Measurements from ENCODE around the gene FGB.
"Not testable (repeated sequence)": the region's sequence is repeated elsewhere in the genome, so short reads cannot be mapped to it uniquely, and the experiment has no call there.

FGB gene

DNA sequence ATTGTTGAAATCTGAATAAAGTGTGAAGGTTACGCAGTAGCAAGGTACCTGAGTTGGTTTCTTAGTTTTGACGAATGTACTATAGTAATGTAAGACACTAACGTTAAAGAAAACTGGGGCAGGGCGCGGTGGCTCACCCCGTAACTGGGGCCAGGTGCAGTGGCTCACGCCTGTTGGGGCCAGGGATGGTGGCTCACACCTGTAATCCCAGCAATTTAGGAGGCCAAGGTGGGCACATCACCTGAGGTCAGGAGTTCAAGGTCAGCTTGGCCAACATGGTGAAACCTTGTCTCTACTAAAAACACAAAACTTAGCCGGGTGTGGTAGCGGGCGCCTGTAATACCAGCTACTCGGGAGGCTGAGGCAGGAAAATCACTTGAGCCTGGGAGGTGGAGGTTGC lies 34.5 kb downstream of the FGB start:
- DNase-seq (ENCODE audit: low read depth) = not testable (repeated sequence)

DNA sequence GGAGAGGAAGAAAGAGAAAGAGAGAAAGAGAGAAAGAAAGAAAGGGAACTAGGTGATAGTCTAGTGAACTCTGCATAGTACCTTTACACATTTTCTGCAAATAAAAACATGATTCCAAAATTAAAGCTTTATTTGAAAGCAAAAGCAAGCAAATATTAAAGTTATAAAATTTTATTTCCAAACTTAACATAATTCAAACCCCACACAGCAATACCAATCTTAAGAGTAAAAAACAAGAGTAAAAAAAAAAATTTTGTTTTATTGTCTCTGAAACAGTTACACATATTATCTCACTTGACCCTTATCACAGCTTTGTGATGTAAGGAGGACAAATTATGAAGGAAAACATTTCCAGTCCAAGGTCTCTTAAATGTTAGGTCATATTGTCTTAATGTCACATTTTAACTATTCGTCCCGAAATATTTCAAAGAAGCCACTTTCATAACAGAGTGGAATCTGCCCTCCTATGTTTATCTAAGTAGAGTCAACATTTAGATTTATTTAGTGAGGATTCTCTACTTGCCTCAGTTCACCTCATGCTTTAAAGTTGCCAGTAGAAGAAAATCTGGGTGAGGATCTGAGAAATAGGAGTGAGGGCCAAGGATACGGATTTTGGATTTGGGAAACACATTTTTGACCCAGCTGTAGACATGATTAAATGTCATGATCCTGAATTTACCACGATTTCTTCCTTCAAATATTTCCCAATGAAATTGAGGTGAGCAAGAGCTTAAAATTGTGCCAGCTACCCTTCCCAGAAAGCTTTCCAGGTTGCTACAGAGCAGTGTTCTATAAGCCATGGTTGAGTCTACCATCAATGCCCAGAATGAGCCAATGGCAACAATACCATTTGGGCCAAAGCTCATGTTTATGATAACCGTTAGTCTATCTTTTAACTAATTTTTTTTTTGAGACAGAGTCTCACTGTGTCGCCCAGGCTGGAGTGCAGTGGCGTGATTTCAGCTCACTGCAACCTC lies 35.3 kb downstream of the FGB start:
- no peak for DNase-seq (ENCODE audit: low read depth)

DNA sequence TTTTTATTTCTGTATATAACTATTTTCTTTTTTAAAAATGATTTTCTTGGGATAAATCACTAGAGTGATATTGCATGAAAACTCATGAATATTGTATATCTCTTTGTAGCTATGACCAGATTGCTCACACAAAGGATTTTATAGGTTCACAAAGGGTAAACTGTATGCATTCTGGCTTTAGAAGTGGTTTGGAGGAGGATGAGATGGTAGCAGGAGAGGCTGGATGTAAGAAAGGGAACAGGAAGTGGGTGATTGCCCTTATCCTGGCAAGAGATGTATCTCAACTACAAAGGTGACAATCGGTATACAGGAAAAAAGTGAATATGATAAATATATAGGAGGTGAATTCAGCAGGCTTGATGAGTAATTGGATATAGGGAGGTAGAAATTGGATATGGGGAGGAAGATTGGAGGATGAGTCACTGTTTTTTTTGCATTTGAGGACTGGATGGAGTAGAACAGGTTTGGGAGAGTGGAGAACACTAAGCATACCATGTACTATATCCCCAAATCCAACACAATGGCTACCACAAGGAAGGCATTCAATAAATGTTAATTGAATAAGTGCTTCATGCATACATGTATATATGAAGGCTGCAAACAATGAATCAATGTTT lies 39.7 kb downstream of the FGB start:
- no peak for DNase-seq (ENCODE audit: low read depth)

DNA sequence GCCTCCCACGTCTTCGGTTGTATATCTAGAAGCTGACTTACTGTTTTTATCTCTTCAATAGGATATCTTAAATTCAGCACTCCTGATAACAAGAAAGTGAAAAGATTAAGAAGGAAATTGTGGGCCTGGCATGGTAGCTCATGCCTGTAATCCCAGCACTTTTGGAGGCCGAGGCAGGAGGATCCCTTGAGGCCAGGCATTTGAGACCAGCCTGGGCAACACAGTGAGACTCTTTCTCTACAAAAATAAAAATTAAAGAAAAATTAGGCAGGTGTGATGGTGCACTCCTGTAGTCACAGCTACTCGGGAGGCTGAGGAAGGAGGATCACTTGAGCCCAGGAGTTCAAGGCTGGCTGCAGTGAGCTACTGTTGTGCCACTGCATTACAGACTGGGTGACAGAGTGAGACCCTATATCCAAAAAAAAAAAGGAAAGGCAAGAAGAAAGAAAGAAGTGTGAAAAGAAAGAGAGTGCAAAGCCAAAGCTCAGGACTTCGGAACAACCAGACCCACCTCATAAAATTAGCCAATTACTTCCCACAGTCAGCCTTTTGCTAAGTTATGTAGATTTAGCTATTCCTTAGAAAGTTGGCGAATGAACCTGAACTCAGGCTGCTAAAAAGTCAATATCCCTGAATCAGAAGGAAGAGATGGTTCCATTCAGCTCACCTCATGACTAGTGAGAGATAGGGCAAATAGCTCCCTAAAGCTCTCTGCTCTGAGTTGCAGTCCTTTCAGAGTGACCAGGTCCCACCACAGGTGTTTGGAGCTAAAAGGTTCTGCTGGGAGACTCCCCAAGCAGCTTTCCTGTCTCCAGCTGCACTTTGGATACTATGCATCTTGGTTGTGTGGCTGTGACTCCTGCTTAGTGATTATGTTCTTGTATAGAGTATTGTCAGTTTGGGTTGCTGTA lies 40.5 kb downstream of the FGB start:
- no peak for DNase-seq (ENCODE audit: low read depth)

DNA sequence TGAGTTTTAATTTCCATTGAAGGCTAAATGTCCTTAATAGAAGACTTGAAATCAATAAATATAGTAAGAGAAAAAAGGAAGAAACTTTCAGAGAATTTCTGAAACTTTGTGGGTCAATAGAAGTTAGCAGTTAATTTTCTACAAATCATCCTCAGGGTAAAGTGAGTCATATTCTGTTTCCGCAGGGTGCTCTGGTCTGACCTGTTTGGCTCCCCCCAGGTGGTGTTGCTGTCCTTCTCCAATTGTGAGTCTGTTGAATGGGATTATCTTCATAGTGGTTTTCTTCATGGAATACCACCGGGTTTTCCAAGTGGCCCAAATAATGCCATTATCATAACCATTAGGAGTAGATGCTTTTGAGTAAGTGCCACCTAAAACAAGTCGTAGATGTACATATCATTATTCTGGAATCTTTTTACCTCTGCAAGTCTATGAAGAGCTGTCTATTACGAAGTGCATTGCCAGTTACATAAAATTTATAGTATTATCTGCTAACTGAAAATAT lies 41.9 kb downstream of the FGB start:
- no peak for DNase-seq (ENCODE audit: low read depth)

DNA sequence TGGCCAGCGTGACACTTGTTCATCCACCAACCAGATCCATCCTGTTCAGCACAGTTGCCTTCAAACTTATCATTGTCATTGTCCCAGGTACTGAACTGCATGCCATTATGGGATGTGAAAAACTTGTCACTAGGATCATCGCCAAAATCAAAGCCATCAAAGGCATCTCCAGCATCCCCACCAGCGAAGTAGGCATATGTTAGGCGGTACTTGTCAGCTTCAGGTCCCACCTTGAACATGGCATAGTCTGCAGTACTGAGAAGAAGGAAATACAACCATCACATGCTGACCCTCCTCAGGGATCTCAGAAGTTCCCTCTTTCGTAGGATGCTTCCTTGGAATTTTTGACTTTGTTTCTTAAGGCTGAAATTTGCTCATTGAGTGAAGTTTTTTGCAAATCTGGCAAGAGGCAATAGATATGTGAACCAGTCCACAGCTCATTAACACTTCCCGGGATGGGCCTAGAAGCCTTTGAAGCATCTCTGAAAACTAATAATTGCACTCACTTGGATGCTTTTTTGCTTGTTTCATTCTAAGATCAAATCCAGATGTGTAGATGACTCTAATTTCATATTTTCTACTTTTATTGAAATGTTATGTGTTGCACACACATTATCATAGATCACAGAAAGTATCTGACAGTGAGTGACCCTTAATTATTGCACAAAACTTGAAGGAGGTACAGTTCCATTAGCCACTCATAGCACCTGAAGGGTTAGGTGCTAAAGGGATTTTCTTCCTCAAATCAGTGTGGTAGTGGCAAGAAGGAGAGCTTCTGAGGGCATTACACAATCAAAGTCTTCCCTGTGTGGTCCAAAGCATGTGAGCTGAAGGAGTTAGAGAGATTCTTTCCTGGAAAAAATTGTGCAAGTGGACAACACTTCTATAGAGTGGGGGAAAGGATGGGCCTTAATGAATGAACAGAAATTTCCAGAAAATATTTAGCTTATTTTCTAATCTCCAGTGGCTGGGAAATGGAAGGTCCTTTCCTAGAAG lies 44.2 kb downstream of the FGB start:
- DNase-seq (ENCODE audit: low read depth) = no peak

DNA sequence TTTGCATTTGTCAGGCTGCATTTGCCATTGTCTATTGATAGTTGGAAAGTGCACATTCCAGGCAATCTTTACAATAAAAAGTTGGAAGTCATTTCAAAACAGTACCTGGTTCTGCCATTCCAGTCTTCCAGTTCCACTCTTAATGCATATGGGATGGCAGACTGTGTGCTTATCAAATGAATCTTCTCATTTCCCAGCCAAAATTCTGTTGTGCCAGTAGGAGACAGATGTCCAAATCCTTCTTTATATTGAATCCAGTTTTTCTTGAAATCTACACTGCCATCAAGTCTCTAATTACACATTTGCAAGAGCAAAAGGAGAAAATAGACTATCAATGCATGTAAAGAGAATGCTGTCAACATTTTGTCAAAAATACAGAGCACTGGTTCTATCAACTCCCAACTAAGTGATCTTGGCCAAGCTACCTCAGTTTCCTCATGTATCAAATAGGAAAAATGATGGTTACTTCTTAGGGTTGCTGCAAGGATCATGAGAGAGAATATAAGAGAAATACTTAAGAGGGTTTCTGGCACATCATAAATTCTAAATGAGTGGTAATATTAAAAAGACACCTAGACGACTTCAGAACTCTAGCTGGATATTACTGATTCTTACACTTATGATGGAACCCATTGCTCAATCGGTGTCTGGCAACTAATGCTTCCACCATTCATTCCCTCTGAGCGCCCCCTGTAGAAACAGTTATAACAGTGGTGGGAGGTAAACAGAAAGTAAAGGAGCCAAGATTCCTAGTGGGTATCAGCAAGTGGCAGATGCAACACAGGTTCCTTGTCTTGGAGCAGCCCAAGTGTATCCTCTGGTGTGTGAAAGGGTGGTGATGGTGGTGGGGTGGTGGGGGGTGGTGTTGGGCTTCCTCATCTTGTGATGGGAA lies 45.8 kb downstream of the FGB start:
- DNase-seq (ENCODE audit: low read depth) = no peak

DNA sequence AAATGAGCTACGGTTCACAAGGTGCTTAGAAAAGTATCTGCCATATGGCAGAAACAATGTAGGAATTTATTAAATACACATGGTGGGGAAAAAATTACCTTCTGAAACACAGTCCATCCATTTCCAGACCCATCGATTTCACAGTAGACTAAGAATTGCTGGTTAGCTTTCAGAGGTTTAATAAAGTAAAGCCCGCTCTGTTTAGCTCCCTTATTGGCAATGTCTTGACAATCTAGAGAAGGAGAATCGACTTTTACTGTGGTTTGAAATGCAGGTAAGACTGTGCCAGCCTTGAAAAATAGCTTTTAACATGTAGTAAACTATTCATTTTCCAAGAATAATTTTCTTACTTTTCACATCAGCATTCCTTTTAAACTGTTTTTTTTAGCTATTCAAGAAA lies 46.7 kb downstream of the FGB start:
- DNase-seq (ENCODE audit: low read depth) = no peak

DNA sequence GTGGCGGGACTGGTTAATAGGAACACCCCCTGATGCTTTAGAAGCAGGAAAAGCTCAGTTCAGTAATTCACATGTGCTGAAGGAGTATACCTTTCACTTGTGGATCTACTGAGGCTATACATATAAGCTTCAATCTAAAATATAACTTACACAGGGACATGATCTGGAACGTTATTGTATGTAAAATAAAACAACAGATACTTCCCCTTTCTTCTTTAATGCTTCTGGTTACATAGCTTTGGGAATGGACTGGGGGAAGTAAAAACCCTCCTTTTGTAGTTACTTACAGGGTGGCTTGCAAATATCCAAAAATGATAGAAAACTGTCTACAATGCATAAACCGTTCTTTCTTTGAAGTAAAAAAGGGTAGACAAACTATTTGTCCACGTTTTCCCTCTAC lies 47.8 kb downstream of the FGB start:
- DNase-seq (ENCODE audit: low read depth) = no peak

DNA sequence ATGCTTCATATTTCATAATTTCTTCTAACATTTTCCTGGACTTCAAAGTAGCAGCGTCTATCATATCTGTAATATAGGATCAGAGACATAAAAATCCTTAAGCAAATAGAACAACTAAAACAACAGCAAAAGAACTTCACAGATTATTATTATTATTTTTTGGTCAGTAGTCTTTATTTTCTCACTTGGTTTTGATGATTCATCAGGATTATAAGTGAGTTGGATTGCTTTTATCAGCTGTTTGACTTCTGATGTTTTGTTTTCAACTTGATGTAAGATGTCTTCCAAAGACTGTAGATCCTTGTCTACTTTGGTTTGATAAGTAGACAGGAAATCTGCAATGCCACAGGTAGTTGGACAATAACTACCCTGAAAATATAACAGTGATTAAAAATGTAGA lies 49.0 kb downstream of the FGB start:
- DNase-seq (ENCODE audit: low read depth) = no peak

DNA sequence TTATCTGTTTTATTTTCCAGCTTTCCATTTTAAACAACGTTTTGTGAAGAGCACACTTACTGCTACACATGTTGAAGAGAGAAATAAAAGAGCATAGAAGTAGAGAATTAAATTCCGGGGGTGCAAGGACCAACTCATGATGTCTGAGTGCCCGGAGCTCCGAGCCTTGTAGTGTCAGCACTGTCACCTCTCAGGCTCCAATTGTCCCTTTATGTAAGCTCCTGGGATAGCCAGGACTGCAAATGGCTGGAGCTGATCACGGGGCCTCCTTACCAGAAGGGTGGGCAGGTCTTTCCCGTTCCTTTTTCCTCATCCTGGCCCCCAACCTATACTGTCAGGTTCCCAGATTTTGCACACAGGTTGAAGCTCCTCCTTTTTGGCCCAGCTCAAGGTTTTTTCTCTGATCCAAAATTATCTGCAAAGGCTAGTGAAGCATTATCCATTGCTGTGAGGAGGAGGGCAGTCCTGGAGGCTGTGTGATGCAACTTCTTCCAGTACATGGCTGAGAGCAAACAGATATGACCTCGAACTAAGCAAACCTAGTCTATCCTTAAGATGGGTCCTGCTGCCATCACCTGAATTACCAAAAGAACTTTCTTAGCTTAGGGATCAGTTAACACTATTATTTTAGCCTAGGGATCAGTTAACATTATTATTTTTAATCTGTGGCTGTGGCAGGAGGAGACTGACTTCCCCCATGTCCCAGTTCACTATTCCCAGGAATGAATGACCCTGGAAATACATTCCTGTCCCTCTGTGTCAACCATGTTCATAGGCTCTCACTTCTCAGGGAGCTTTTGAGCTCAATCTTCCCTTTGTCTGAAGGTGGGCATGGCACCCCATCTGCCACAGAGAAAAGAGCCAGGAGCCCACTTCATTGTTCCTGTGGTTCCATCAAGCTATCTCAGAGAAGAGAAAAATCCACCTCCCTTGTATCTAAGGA lies 49.9 kb downstream of the FGB start, which contains the start of gene FGG:
TSS of gene FGG (minus strand) at position 185 of the 943 bp plus-strand sequence. CDS start at position 138, 47 bp downstream.
- DNase-seq (ENCODE audit: low read depth) = no peak

DNA sequence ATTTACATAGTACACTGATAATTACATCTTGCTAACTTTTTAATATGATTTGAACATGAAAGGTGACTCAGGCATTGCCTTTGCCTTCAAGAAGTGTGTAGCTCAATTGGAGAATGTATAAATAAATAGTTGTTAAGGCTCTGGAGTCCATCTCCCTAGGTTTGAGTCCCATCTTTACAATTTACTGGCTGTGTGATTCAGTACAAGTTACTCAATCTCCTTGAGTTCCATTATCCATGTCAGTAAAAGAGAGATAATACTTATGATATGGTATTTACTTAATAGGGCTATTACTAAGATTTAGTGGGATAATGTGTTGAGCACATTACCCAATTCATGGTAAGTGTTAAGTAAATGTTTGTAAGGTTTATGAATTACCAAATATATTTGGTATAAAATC lies 51.5 kb downstream of the FGB start:
- no peak for DNase-seq (ENCODE audit: low read depth)

DNA sequence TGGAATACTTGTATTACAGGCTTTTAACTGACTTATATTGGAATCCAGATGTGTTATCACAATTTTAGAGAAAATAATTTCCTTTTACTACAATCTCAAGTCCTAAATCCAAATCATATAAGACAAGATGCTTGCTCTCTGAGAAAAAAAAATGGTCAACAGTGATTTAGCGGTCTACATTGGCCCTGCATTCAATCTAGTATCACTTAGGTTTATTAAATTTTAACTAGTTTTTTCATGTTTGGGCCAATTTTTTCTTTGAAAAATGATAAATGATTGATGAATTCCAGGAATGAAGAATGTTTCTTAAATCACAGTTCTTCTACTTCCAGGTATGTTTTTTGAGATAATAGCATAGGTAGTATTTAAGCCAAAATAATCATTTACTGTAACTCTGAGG lies 52.4 kb downstream of the FGB start:
- no peak for DNase-seq (ENCODE audit: low read depth)

DNA sequence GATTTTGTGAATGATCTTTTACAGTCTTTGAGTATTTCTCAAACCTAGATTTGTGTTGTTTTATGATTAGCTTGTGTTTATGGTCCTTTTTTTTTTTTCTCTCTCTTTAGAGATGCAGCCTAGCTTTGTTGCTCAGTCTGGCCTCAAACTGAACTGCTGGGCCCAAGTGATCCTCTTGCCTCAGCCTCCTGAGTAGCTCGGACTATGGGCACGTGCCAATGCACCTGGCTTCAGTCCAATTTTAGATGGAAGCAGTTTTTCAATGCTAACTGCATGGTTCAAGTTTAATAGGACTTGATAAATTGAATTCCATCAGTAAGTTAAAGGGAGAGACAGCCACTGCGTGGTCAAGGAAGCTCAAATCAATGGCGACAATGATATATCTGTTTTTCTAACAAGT lies 53.5 kb downstream of the FGB start:
- no peak for DNase-seq (ENCODE audit: low read depth)

DNA sequence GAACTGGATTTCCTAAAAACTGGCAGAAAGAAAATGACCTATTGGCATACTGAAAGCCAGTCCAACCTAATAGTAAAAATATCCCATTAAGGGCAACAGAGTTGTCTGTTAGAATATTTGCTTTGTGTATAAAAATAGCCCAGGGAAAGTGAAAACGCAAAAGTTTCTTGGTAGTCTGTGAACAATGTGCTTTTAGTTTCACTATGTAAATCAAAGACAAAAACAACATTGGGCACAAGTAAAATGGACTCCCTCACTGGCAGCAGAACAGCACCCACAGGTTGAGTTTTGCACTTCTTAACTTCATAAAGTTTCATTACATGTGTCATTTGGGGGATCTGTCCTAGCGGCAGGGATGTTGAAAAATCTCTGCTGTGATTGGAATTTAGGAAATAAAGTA lies 53.9 kb downstream of the FGB start:
- DNase-seq (ENCODE audit: low read depth) = no peak

DNA sequence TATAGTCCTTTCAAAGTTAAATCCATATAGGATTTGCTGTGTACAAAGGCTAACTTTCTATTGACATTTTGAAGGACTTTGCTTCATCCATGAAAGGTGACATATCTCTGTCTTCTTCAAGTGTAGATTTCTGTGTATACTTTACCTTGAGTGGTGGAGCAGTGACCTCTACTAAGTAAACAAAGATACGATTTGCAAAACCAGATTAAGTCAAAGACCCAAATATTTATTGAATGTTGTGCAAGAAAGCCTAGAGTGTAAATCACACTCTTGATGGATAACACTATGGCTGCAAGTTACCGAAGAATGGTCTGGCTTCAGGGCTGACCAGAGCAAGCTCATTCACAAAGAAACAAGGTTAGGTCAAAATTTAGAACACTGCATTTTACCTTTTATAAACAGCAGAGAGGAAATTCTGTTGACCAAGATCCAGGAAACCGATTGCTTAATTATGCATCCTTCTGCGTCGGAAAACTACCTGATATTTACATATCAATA lies 55.1 kb downstream of the FGB start:
- DNase-seq (ENCODE audit: low read depth) = no peak

DNA sequence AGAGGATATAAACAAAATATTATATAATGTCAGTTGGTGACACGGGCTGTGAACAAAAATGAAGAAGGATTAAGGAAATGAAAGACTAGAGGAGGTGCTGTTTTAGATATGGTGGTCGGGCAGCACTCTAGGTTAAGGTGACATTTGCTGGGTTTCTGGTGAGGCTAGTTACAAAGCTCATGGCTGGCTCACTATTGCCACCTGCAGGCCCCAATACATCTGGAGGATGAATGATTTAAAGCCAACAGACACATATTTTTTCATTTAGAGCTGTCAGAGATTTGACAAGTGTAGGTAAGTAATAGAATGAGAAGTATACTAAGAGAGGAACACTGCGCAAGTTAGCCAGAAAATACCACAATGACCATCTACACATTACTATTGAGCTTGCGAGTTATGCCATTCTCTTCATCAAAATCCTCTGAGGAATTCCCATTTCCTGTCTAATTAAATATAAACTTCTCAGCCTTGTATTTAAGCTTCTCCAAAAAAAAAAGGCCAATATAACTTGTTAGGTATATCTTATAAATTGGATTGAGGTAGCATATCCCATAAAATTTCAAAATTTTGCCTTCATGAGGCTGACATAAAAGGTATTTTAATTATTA lies 56.0 kb downstream of the FGB start:
- DNase-seq (ENCODE audit: low read depth) = no peak

DNA sequence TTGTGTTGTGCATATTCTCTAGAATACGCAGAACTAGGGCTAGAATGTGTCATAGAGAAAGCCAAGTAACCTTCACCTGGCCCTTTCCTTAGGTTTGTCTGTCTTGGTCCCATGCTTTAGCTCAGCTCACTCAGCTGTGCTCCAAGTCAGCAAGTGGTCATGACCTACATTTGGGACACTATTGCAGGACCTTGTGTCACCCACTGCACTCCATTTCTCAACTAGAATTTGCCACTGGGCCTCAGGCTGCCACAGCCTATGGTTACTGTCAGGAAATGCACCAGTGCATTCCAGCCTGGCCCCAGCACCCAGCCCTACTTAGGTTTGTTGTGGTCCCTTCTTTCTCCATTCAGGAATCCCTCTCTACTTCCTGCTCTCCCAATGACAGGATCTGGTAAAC lies 57.3 kb downstream of the FGB start:
- DNase-seq (ENCODE audit: low read depth) = no peak
